Memory B cell (primary cell): ENCODE measurements around the gene CD79A.
"Not testable (repeated sequence)": the region's sequence is repeated elsewhere in the genome, so short reads cannot be mapped to it uniquely, and the experiment has no call there.

Experiments used
- ATAC-seq: fragments of 150-1000 bp; cut with Tn5 transposase; 2 replicates; pipeline ENCODE4 v1.10.0; 2021; ENCODE audit warnings: low read depth, mild to moderate bottlenecking, moderate library complexity
- DNase-seq, 2 donors: peaks; one replicate each; pipeline ENCODE4 v3.0.0; 2022; ENCODE audit warnings: low spot score in 2 of 2
- H3K27ac Mint-ChIP-seq: one replicate; pipeline ENCODE4 v1.8.0; 2022; ENCODE audit warnings: mild to moderate bottlenecking, moderate library complexity, mixed read lengths
- H3K27me3 Mint-ChIP-seq: one replicate; pipeline ENCODE4 v1.8.0; 2022; ENCODE audit warnings: mixed read lengths
- H3K36me3 Mint-ChIP-seq: one replicate; pipeline ENCODE4 v1.8.0; 2022; ENCODE audit warnings: mild to moderate bottlenecking, mixed read lengths
- H3K4me1 Mint-ChIP-seq: one replicate; pipeline ENCODE4 v1.8.0; 2022; ENCODE audit warnings: mixed read lengths
- H3K4me3 Mint-ChIP-seq: one replicate; pipeline ENCODE4 v1.8.0; 2022; ENCODE audit warnings: mild to moderate bottlenecking, moderate library complexity, mixed read lengths
- H3K9me3 Mint-ChIP-seq: one replicate; pipeline ENCODE4 v1.8.0; 2022; ENCODE audit warnings: mixed read lengths

Gene CD79A

GRCh38 chr19:41910240-41910991 lies 33.3 kb downstream of the CD79A start:
- Mint-ChIP-seq H3K36me3 (peaks cover 17% of the 10 kb centered on the region), H3K4me1 (peaks cover 49% of the 10 kb centered on the region), H3K27ac (peak overlapping the region; percentile 1), H3K9me3 (no peaks in the 10 kb centered on the region), H3K27me3 (peaks cover 15% of the 10 kb centered on the region), H3K4me3 (no peak overlapping the region)
- DNase-seq (no peak), ATAC-seq (no peak)

- Mint-ChIP-seq H3K36me3 (peaks cover 8% of the 10 kb centered on the region), H3K9me3 (no peaks in the 10 kb centered on the region), H3K4me3 (no peak overlapping the region), H3K4me1 (peaks cover 46% of the 10 kb centered on the region), H3K27ac (no peak overlapping the region), H3K27me3 (peaks cover 15% of the 10 kb centered on the region)
- DNase-seq (no peak), ATAC-seq (no peak)
Measured at GRCh38 chr19:41910992-41911888, 34.2 kb downstream of the CD79A start.

DNA sequence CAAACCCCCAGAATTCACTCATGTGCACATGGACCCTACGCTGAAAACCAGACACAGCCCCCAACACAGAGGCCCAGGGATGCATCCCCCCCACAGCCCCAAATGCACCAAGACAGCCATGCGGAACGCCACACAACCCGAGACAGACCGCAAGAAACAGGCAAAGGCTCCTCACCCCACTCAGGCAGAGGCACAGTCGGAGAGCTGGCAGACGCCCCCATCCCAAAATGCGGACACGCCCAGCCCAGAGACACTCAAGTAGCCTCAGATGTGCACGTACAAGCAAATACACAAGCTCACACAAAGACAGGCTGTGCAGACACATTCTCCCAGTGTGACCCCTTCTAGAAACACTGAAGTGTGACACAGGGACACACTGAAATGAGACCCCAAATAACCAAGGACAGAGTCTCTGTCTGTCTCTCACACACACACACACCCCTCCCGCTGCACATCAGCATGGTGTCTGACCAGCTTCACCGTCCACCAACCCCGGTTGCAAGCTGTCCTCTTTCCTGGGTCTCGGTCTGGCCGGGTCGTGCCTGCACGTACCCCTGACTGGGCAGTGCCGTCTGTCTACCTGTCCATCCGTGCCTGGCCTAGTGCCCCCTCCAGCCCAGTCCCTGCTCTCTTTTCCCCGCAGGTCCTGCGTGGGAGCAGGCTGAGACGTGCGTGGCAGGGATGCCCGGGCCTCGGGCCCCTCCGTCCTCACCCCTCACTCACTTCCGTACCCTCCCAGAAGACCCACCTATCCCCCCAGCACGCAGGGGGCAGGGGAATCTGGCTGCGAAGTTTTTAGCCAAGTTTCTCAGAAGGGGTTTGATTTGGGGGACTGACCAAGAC lies 35.0 kb downstream of the CD79A start:
- ATAC-seq = peak; percentile 31
- Mint-ChIP-seq H3K4me3 (peak overlapping the region; percentile 64), H3K36me3 (peaks cover 3% of the 10 kb centered on the region), H3K4me1 (peaks cover 41% of the 10 kb centered on the region), H3K9me3 (no peaks in the 10 kb centered on the region), H3K27me3 (peaks cover 15% of the 10 kb centered on the region), H3K27ac (no peak overlapping the region)
- DNase-seq = no peak

- Mint-ChIP-seq H3K4me1 (peaks cover 39% of the 10 kb centered on the region), H3K27ac (peak overlapping the region; percentile 39), H3K27me3 (peaks cover 15% of the 10 kb centered on the region), H3K4me3 (peak overlapping the region; percentile 45), H3K9me3 (no peaks in the 10 kb centered on the region), H3K36me3 (peaks cover 3% of the 10 kb centered on the region)
- DNase-seq (no peak), ATAC-seq (peak; percentile 20)
Measured at GRCh38 chr19:41912899-41913537, 35.9 kb downstream of the CD79A start.

- Mint-ChIP-seq H3K27me3 (peaks cover 15% of the 10 kb centered on the region), H3K9me3 (no peaks in the 10 kb centered on the region), H3K27ac (peak overlapping the region; percentile 39), H3K4me3 (peak overlapping the region; percentile 27), H3K4me1 (peaks cover 37% of the 10 kb centered on the region), H3K36me3 (peaks cover 3% of the 10 kb centered on the region)
- DNase-seq (no peak), ATAC-seq (peak; percentile 9)
Measured at GRCh38 chr19:41913538-41914423, 36.7 kb downstream of the CD79A start.

GRCh38 chr19:41914424-41914834 lies 37.4 kb downstream of the CD79A start:
- peaks cover 15% of the 10 kb centered on the region for H3K27me3 Mint-ChIP-seq
- not testable (repeated sequence) for H3K36me3 Mint-ChIP-seq, H3K9me3 Mint-ChIP-seq, ATAC-seq, DNase-seq
- peaks cover 35% of the 10 kb centered on the region for H3K4me1 Mint-ChIP-seq
- peak overlapping the region; percentile 11 for H3K4me3 Mint-ChIP-seq
- H3K27ac Mint-ChIP-seq = peak overlapping the region; percentile 39

DNA sequence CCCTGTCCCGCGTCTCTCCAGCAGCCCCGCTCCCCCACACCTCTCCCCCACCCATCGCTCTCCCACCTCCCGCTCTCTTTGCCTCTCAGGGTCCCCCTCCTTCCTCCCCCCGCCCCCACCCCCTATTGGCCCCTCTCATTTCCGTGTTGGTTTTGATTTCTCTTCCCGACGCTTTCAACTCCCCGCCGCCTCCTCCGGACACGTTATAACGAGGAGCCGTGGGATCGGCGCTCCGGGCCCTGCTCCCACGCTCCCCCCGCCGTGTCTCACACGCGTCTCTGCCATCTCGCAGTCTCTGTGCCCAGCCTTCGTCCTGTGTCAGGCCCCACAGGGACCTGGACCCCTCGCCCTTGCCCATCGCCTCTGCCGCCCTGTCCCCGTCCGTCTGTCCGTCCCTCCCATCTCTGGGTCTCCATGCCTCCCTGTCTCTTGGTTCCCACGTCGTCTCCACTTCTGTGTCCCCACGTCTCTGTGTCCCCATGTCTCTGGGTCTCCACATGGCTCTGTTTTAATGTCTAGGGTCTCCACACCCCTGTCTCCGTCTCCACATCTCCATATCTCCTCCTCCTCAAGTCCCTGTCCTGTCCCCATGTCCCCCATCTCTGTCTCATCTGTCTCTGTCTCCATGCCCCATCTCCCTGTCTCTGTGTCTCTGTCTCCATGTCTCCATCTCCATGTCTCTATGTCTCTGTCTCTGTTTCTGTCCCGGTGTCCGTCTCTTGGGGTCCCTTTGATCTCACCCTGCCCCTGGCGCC lies 38.1 kb downstream of the CD79A start:
- Mint-ChIP-seq H3K36me3 (peaks cover 2% of the 10 kb centered on the region), H3K4me3 (no peak overlapping the region), H3K9me3 (no peaks in the 10 kb centered on the region), H3K4me1 (peaks cover 34% of the 10 kb centered on the region), H3K27me3 (peaks cover 15% of the 10 kb centered on the region), H3K27ac (no peak overlapping the region)
- no peak for ATAC-seq
- no peak for DNase-seq

DNA sequence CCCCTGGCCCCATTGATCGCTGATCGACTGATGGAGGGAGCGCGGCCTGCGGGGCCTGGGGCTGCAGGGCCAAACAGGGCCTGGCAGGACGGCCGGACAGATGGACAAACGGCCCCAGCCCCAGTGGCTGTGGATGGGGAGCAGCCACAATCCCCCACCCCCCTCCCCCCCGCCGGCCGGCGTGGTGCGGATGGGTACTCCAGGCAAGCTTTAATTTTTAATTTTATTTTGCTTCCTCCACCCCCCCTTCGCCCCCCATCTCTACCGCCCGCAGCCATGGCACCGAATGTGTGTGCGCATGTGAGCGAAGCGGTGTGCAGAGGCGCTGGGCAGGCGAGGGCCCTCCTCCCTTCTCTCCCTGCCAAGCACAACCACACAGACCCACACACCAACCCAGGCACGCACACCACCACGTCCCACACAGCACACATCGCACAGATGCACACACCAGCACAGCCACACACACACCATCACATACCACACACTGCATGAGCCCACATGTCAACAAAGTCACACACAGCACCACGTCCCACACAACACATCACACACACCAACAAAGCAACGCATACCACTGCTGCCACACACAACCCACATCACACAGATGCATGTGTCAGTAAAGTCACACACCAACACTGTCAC lies 38.8 kb downstream of the CD79A start:
- Mint-ChIP-seq H3K4me3 (no peak overlapping the region), H3K27me3 (peaks cover 15% of the 10 kb centered on the region), H3K4me1 (peaks cover 27% of the 10 kb centered on the region), H3K27ac (no peak overlapping the region), H3K36me3 (peaks cover 2% of the 10 kb centered on the region), H3K9me3 (no peaks in the 10 kb centered on the region)
- ATAC-seq (no peak), DNase-seq (no peak)

DNA sequence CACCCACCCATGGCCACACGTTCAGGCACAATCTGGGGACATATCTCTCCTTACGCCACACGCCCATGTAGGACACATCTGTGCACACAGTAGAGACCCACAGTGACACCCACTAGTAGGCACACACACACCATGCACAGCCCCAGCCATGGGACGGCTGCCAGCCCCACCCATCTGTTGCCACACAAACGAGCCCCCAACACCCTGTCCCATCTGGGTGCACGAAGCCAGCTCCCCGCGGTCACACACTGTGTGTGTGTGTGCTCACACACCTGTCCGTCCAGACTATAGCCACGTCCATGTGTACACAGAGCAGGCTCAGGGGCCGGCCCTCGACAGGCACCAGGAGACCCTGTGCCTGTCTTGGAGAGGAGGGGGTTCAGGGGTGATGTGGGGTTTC lies 40.6 kb downstream of the CD79A start:
- Mint-ChIP-seq H3K4me3 (no peak overlapping the region), H3K27ac (no peak overlapping the region), H3K9me3 (no peaks in the 10 kb centered on the region), H3K27me3 (peaks cover 22% of the 10 kb centered on the region), H3K4me1 (peaks cover 24% of the 10 kb centered on the region), H3K36me3 (peaks cover 4% of the 10 kb centered on the region)
- ATAC-seq = no peak
- DNase-seq = no peak

- no peak for DNase-seq
- Mint-ChIP-seq H3K27ac (no peak overlapping the region), H3K4me1 (peaks cover 25% of the 10 kb centered on the region), H3K36me3 (peaks cover 4% of the 10 kb centered on the region), H3K4me3 (no peak overlapping the region), H3K9me3 (no peaks in the 10 kb centered on the region), H3K27me3 (peaks cover 23% of the 10 kb centered on the region)
- ATAC-seq = no peak
Measured at GRCh38 chr19:41918095-41918494, 41.0 kb downstream of the CD79A start.

DNA sequence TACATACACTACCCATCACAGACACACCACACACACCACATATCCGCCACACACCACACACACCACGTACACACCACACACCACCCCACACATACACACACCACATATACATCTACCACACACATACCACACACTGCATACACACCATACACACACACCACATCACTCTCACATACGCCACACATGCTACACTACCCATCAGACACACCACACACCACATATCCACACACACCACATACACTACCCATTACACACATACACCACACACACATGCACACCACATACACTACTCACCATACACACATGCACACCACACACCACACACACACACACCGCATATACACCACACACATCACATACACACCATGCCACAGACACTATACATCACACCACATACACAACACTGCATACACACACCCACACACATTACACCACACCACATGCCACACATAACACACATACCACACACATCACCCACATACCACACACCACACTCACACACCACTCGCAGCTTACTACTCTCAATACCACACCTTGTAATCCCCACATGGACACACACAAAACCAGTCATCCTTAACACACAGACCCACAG lies 41.7 kb downstream of the CD79A start:
- Mint-ChIP-seq H3K4me3 (no peak overlapping the region), H3K27ac (no peak overlapping the region), H3K4me1 (peaks cover 23% of the 10 kb centered on the region), H3K36me3 (peaks cover 7% of the 10 kb centered on the region), H3K27me3 (peaks cover 22% of the 10 kb centered on the region), H3K9me3 (no peaks in the 10 kb centered on the region)
- DNase-seq (no peak), ATAC-seq (no peak)
